Measurements from ENCODE around the gene PPP1R9A.

GRCh38 chr7:94974423-94974822, 67.0 kb downstream of the PPP1R9A start:
- TF ChIP-seq CTCF (IDR thresholded peaks at IDR 0.05) = no peak
- no peak for TF ChIP-seq POLR2A (IDR thresholded peaks at IDR 0.05)

Measured in Peyer's patch (tissue), 4 donors.